ENCODE data around the gene PHETA1.
"Not testable (repeated sequence)": the region's sequence is repeated elsewhere in the genome, so short reads cannot be mapped to it uniquely, and the experiment has no call there.

PHETA1 gene

DNA sequence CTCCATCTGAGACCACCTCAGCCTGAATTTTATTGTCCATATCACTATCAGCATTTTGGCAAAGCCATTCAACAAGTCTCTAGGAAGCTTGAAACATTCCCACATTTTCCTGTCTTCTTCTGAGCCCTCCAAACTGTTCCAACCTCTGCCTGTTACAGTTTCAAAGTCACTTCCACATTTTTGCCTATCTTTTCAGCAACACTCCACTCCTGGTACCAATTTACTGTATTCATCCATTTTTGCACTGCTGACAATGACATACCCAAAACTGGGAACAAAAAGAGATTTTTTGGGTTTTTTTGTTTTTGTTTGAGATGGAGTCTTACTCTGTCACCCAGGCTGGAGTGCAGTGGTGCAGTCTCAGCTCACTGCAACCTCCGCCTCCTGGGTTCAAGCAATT, 4.3 kb upstream of the PHETA1 start:
- H3K27me3 ChIP-seq (replicated peaks in 2 of 5; ENCODE audit: control insufficient read depth in 4 of 5, insufficient read depth in 5 of 5, low read length in 4 of 5); POLR2A ChIA-PET; H3K9me3 ChIP-seq (ENCODE audit: control extremely low read depth in 1 of 5, control insufficient read depth in 4 of 5, insufficient read depth in 2 of 5, low read depth in 1 of 5, low read length in 4 of 5); DNase-seq; H3K4me3 ChIP-seq (ENCODE audit: control insufficient read depth in 1 of 7, extremely low read depth in 1 of 7, insufficient read depth in 4 of 7, low read depth in 2 of 7, low read length in 6 of 7); H3K36me3 ChIP-seq (ENCODE audit: control insufficient read depth in 4 of 4, insufficient read depth in 4 of 4, low read length in 3 of 4); H3K27ac ChIP-seq (ENCODE audit: insufficient read depth in 1 of 2, low read depth in 1 of 2, low read length in 2 of 2, poor library complexity in 1 of 2, severe bottlenecking in 2 of 2): not testable (repeated sequence)
- CTCF ChIA-PET: interaction anchor here (0.6 kb wide), 2 partner anchors 18 to 101 kb away, joined by 3 to 4 read pairs; no protein-coding TSS in a partner anchor
- H3K4me1 ChIP-seq (ENCODE audit: control extremely low read depth in 1 of 4, control insufficient read depth in 4 of 4, insufficient read depth in 4 of 4, low read length in 3 of 4): peaks cover 0 to 16% (median 14%) of the 10 kb centered on the region in 4 experiments
- WGBS (ENCODE audit: insufficient coverage): 100% methylated on average over 1 of the region's 1 CpG

DNA sequence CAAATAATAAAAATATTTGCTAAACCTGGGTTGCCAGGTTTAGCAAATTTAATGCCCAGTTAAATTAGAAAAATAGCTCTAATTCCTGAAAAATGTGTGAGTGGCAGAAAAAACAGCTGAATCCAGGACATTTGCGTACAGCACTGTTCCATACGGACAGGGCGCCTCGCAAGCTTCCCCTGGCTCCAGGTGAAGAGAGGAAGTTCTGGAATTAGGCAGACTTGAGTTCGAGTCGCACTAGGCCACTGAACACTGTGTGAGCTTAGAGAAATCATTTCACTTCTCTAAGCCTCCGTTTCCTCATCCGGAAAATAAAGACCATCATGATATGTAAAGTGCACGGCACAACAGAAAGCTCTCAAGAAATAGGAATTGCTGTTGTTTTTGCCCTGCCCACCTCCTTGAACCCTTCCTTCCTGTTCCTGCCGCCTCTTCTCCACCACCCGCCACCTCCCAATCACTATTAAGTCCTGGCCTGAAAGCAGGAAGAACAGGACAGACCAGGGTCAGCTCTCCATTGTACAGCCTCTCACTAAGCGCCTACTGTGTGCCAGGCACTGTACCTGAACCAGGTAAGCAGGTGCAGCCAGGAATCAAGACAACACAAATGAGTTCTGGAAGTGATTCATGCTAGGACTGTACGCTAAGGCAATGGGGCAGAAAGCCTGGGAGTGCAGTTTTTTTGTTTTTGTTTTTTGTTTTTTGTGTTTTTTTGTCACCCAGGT, 763 bp upstream of the PHETA1 start:
- peaks cover 3 to 27% (median 23%) of the 10 kb centered on the region in 4 experiments for H3K4me1 ChIP-seq (ENCODE audit: control extremely low read depth in 1 of 4, control insufficient read depth in 4 of 4, insufficient read depth in 4 of 4, low read length in 3 of 4)
- ChIA-PET POLR2A (interaction anchor here (1.0 kb wide), 1 partner anchor 9 kb away, joined by 3 read pairs; no protein-coding TSS in a partner anchor), CTCF (interaction anchor here (0.9 to 3.2 kb wide), 8 partner anchors 9 to 1101 kb away, joined by 3 to 11 read pairs (median 4); no protein-coding TSS in a partner anchor)
- no peaks in the 10 kb centered on the region for H3K9me3 ChIP-seq (ENCODE audit: control extremely low read depth in 1 of 5, control insufficient read depth in 4 of 5, insufficient read depth in 2 of 5, low read depth in 1 of 5, low read length in 4 of 5)
- H3K27ac ChIP-seq (ENCODE audit: insufficient read depth in 1 of 2, low read depth in 1 of 2, low read length in 2 of 2, poor library complexity in 1 of 2, severe bottlenecking in 2 of 2): no peak overlapping the region
- H3K36me3 ChIP-seq (ENCODE audit: control insufficient read depth in 4 of 4, insufficient read depth in 4 of 4, low read length in 3 of 4): peaks cover 3 to 10% (median 4%) of the 10 kb centered on the region in 4 experiments
- no peaks in the 10 kb centered on the region for H3K27me3 ChIP-seq (replicated peaks in 2 of 5; ENCODE audit: control insufficient read depth in 4 of 5, insufficient read depth in 5 of 5, low read length in 4 of 5)
- WGBS (ENCODE audit: insufficient coverage): 44% methylated on average over 12 of the region's 13 CpGs
- no peak for DNase-seq
- peak overlapping the region in 6 of 7 experiments; percentile 61 to 79 (median 74) for H3K4me3 ChIP-seq (ENCODE audit: control insufficient read depth in 1 of 7, extremely low read depth in 1 of 7, insufficient read depth in 4 of 7, low read depth in 2 of 7, low read length in 6 of 7)

DNA sequence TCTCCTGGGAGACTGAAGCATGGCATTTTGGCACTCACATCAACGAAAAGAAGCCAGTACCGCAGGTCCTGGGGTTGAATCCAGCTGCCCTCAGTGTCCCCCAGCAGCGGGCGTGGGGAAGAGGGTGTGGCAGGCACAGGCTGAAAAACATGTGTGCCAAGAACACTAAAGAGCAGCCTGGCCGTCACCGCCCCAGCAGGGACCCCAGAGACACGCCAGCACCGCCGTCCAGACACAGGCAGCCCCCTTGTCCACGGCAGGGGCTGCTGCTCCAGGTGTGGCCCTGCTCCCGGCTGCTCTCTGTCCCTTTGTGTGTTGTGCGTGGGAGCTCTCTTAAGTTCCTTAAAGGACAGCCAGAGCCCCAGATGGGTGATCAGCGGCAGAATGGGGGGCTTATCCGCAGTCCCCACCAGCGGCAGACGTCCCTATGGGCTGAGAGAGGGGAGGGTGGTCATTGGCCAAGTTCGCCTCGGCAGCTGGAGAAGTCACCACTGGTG, 556 bp downstream of the PHETA1 start:
- Histone ChIP-seq H3K27me3 (replicated peaks in 2 of 5; ENCODE audit: control insufficient read depth in 4 of 5, insufficient read depth in 5 of 5, low read length in 4 of 5) (no peaks in the 10 kb centered on the region), H3K27ac (ENCODE audit: insufficient read depth in 1 of 2, low read depth in 1 of 2, low read length in 2 of 2, poor library complexity in 1 of 2, severe bottlenecking in 2 of 2) (peak overlapping the region in 1 of 2 experiments; percentile 14), H3K36me3 (ENCODE audit: control insufficient read depth in 4 of 4, insufficient read depth in 4 of 4, low read length in 3 of 4) (peaks cover 3 to 12% (median 9%) of the 10 kb centered on the region in 4 experiments), H3K4me1 (ENCODE audit: control extremely low read depth in 1 of 4, control insufficient read depth in 4 of 4, insufficient read depth in 4 of 4, low read length in 3 of 4) (peaks cover 3 to 27% (median 23%) of the 10 kb centered on the region in 4 experiments), H3K9me3 (ENCODE audit: control extremely low read depth in 1 of 5, control insufficient read depth in 4 of 5, insufficient read depth in 2 of 5, low read depth in 1 of 5, low read length in 4 of 5) (no peaks in the 10 kb centered on the region), H3K4me3 (ENCODE audit: control insufficient read depth in 1 of 7, extremely low read depth in 1 of 7, insufficient read depth in 4 of 7, low read depth in 2 of 7, low read length in 6 of 7) (peak overlapping the region; percentile 51 to 79 (median 71))
- WGBS (ENCODE audit: insufficient coverage): 0% methylated on average over 16 of the region's 18 CpGs
- DNase-seq: peak in 2 of 3 donors; percentile 30 to 51
- POLR2A ChIA-PET: no interaction called here
- CTCF ChIA-PET: interaction anchor here (0.5 to 3.2 kb wide), 5 partner anchors 10 to 83 kb away, joined by 3 to 11 read pairs (median 7); no protein-coding TSS in a partner anchor

DNA sequence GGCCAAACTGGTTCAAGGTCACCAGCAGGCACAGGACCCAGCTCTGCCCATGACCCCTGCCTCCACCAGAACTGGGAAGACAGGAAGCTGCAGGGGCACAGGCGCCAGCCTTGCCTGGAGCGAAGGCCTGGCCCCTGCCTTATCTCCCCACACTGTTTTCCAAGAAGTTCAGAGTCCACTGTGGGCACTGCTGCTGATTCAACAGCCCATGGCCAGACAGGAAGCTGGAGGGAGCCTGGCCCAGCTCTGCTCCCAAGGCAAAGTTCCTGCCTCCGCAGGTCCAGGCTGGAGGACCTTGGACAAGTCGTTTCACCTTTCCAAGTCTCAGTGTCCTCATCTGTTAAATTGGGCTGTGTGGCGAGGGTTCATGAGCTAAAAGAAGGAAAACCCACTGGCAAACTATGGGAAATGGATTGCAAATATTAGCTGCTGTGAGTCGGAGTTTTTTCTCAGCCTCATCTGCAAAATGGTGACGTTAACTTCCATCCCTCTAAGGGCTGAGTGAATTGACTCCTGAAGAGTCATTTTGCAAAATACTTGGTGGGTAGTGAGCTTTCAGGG, 1.2 kb downstream of the PHETA1 start:
- peak overlapping the region in 6 of 7 experiments; percentile 51 to 79 (median 74) for H3K4me3 ChIP-seq (ENCODE audit: control insufficient read depth in 1 of 7, extremely low read depth in 1 of 7, insufficient read depth in 4 of 7, low read depth in 2 of 7, low read length in 6 of 7)

DNA sequence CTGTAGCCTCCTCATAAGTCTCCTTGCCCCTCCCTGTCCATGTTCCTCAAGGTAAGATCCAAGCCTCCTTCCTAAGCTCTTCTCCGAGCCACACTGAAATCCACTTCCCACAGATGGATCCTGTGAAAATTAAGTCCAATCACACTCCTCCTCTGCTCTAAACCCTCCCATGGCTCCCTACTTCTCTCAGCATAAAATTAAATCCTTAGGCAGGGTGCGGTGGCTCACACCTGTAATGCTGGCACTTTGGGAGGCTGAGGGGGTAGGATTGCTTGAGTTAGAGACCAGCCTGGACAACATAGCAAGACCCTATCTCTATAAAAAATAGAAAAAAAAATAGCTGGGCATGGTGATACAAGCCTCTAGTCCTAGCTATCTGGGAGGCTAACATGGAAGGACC, 2.3 kb downstream of the PHETA1 start:
- H3K4me1 ChIP-seq (ENCODE audit: control extremely low read depth in 1 of 4, control insufficient read depth in 4 of 4, insufficient read depth in 4 of 4, low read length in 3 of 4): peaks cover 3 to 31% (median 29%) of the 10 kb centered on the region in 4 experiments
- ChIA-PET CTCF (interaction anchor here (0.6 to 2.1 kb wide), 3 partner anchors 31 to 105 kb away, joined by 3 to 7 read pairs (median 6); no protein-coding TSS in a partner anchor), POLR2A (no interaction called here)
- no peak overlapping the region for H3K27ac ChIP-seq (ENCODE audit: insufficient read depth in 1 of 2, low read depth in 1 of 2, low read length in 2 of 2, poor library complexity in 1 of 2, severe bottlenecking in 2 of 2)
- DNase-seq: no peak
- WGBS (ENCODE audit: insufficient coverage): no CpG with 5 or more reads among the region's 2 CpGs
- no peaks in the 10 kb centered on the region for H3K27me3 ChIP-seq (replicated peaks in 2 of 5; ENCODE audit: control insufficient read depth in 4 of 5, insufficient read depth in 5 of 5, low read length in 4 of 5)
- no peaks in the 10 kb centered on the region for H3K9me3 ChIP-seq (ENCODE audit: control extremely low read depth in 1 of 5, control insufficient read depth in 4 of 5, insufficient read depth in 2 of 5, low read depth in 1 of 5, low read length in 4 of 5)
- H3K36me3 ChIP-seq (ENCODE audit: control insufficient read depth in 4 of 4, insufficient read depth in 4 of 4, low read length in 3 of 4): peaks cover 3 to 25% (median 15%) of the 10 kb centered on the region in 4 experiments
- no peak overlapping the region for H3K4me3 ChIP-seq (ENCODE audit: control insufficient read depth in 1 of 7, extremely low read depth in 1 of 7, insufficient read depth in 4 of 7, low read depth in 2 of 7, low read length in 6 of 7)

More for the DNA sequence above, 1.2 kb downstream of the PHETA1 start:
- WGBS (ENCODE audit: insufficient coverage): 66% methylated on average over 5 of the region's 7 CpGs
- Histone ChIP-seq H3K36me3 (ENCODE audit: control insufficient read depth in 4 of 4, insufficient read depth in 4 of 4, low read length in 3 of 4) (peaks cover 3 to 18% (median 11%) of the 10 kb centered on the region in 4 experiments), H3K27ac (ENCODE audit: insufficient read depth in 1 of 2, low read depth in 1 of 2, low read length in 2 of 2, poor library complexity in 1 of 2, severe bottlenecking in 2 of 2) (no peak overlapping the region), H3K4me1 (ENCODE audit: control extremely low read depth in 1 of 4, control insufficient read depth in 4 of 4, insufficient read depth in 4 of 4, low read length in 3 of 4) (peaks cover 3 to 27% (median 23%) of the 10 kb centered on the region in 4 experiments), H3K9me3 (ENCODE audit: control extremely low read depth in 1 of 5, control insufficient read depth in 4 of 5, insufficient read depth in 2 of 5, low read depth in 1 of 5, low read length in 4 of 5) (no peaks in the 10 kb centered on the region), H3K27me3 (replicated peaks in 2 of 5; ENCODE audit: control insufficient read depth in 4 of 5, insufficient read depth in 5 of 5, low read length in 4 of 5) (no peaks in the 10 kb centered on the region)
- no peak for DNase-seq
- ChIA-PET POLR2A (no interaction called here), CTCF (interaction anchor here (0.5 to 3.2 kb wide), 3 partner anchors 9 to 83 kb away, joined by 5 to 11 read pairs (median 7); no protein-coding TSS in a partner anchor)

DNA sequence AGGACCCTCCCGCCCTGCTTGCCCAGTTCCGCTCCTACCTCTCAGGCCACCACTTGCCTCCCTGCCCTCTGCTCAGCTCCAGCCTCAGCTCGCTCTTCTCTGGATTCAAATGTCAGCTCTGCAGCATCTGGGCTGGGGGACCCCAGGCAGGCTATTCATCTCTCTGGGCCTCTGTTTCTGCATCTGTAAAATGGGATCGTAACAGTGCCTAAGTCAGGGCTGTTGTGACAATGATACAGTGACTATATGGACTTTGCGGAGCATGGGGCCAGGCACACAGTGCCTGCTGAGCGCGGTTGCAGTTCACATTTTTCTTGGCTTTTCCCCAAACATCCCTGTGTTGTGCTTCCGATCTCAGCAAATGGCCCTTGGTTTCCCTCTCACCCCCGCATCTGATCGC, 2.8 kb downstream of the PHETA1 start:
- H3K4me1 ChIP-seq (ENCODE audit: control extremely low read depth in 1 of 4, control insufficient read depth in 4 of 4, insufficient read depth in 4 of 4, low read length in 3 of 4): peaks cover 3 to 36% (median 34%) of the 10 kb centered on the region in 4 experiments
- no peak for DNase-seq
- ChIA-PET POLR2A (no interaction called here), CTCF (interaction anchor here (0.6 to 1.3 kb wide), 2 partner anchors 84 to 104 kb away, joined by 3 to 6 read pairs; no protein-coding TSS in a partner anchor)
- WGBS (ENCODE audit: insufficient coverage): 91% methylated on average over 7 of the region's 10 CpGs
- no peak overlapping the region for H3K27ac ChIP-seq (ENCODE audit: insufficient read depth in 1 of 2, low read depth in 1 of 2, low read length in 2 of 2, poor library complexity in 1 of 2, severe bottlenecking in 2 of 2)
- no peaks in the 10 kb centered on the region for H3K9me3 ChIP-seq (ENCODE audit: control extremely low read depth in 1 of 5, control insufficient read depth in 4 of 5, insufficient read depth in 2 of 5, low read depth in 1 of 5, low read length in 4 of 5)
- H3K27me3 ChIP-seq (replicated peaks in 2 of 5; ENCODE audit: control insufficient read depth in 4 of 5, insufficient read depth in 5 of 5, low read length in 4 of 5): no peaks in the 10 kb centered on the region
- H3K4me3 ChIP-seq (ENCODE audit: control insufficient read depth in 1 of 7, extremely low read depth in 1 of 7, insufficient read depth in 4 of 7, low read depth in 2 of 7, low read length in 6 of 7): no peak overlapping the region
- H3K36me3 ChIP-seq (ENCODE audit: control insufficient read depth in 4 of 4, insufficient read depth in 4 of 4, low read length in 3 of 4): peaks cover 3 to 25% (median 15%) of the 10 kb centered on the region in 4 experiments
